ENCODE measurements around the gene TRIM15. TPM values are rescaled to one million over a fixed set of nuclear protein-coding genes. Genes with fewer than 3 reads are reported as not detected.

Gene TRIM15
- total and polyA plus RNA-seq, 4 donors = 0.01 to 0.06 TPM; not detected in 2

- no peak overlapping the region for H3K4me3 ChIP-seq
- peaks cover 0 to 8% (median 0%) of the 10 kb centered on the region in 5 donors for H3K4me1 ChIP-seq (ENCODE audit: control insufficient read depth in 5 of 5, insufficient read depth in 5 of 5, low read length in 5 of 5)
- DNase-seq (no peak), ATAC-seq (ENCODE audit: insufficient read depth, low FRiP score) (no peak)
- 82 to 89% methylated on average over 2 of the region's 2 CpGs for WGBS, 2 donors
- H3K9me3 ChIP-seq (ENCODE audit: control insufficient read depth in 4 of 4, insufficient read depth in 3 of 4, low read length in 3 of 4) = no peaks in the 10 kb centered on the region
- no peak for TF ChIP-seq CTCF (IDR thresholded peaks at IDR 0.05; ENCODE audit: control extremely low read depth, extremely low read depth)
- H3K36me3 ChIP-seq (ENCODE audit: control insufficient read depth in 4 of 4, insufficient read depth in 4 of 4, low read length in 4 of 4) = no peaks in the 10 kb centered on the region
- H3K27ac ChIP-seq (ENCODE audit: low read depth in 1 of 2, low read length in 1 of 2) = no peak overlapping the region
- H3K27me3 ChIP-seq (ENCODE audit: control insufficient read depth in 3 of 3, insufficient read depth in 3 of 3, low read length in 2 of 3) = peaks cover 0 to 44% (median 43%) of the 10 kb centered on the region in 3 donors
- H3K9ac ChIP-seq (ENCODE audit: insufficient read depth in 1 of 2, low read length in 2 of 2) = no peak overlapping the region
Measured at GRCh38 chr6:30131947-30132497, 31.3 kb upstream of the TRIM15 start.

- TF ChIP-seq CTCF (IDR thresholded peaks at IDR 0.05; ENCODE audit: control extremely low read depth, extremely low read depth) = no peak
- Histone ChIP-seq H3K9ac (ENCODE audit: insufficient read depth in 1 of 2, low read length in 2 of 2) (no peak overlapping the region), H3K27ac (ENCODE audit: low read depth in 1 of 2, low read length in 1 of 2) (no peak overlapping the region), H3K4me3 (no peak overlapping the region), H3K9me3 (ENCODE audit: control insufficient read depth in 4 of 4, insufficient read depth in 3 of 4, low read length in 3 of 4) (no peaks in the 10 kb centered on the region), H3K36me3 (ENCODE audit: control insufficient read depth in 4 of 4, insufficient read depth in 4 of 4, low read length in 4 of 4) (no peaks in the 10 kb centered on the region), H3K4me1 (ENCODE audit: control insufficient read depth in 5 of 5, insufficient read depth in 5 of 5, low read length in 5 of 5) (no peaks in the 10 kb centered on the region), H3K27me3 (ENCODE audit: control insufficient read depth in 3 of 3, insufficient read depth in 3 of 3, low read length in 2 of 3) (peaks cover 0 to 21% (median 16%) of the 10 kb centered on the region in 3 donors)
- 82 to 88% methylated on average over 2 of the region's 2 CpGs for WGBS, 2 donors
- no peak for DNase-seq
- no peak for ATAC-seq (ENCODE audit: insufficient read depth, low FRiP score)
Measured at GRCh38 chr6:30135147-30135546, 28.2 kb upstream of the TRIM15 start.

- no peak within 1 kb of the TSS for H3K27ac ChIP-seq (ENCODE audit: low read depth in 1 of 2, low read length in 1 of 2)
- WGBS, 2 donors = 68 to 71% methylated on average over 4 of the region's 4 CpGs
- TF ChIP-seq CTCF (IDR thresholded peaks at IDR 0.05; ENCODE audit: control extremely low read depth, extremely low read depth) = no peak
- no peak for DNase-seq
- H3K9me3 ChIP-seq (ENCODE audit: control insufficient read depth in 4 of 4, insufficient read depth in 3 of 4, low read length in 3 of 4) = no peaks in the 10 kb centered on the region
- ATAC-seq (ENCODE audit: insufficient read depth, low FRiP score) = no peak
- H3K4me1 ChIP-seq (ENCODE audit: control insufficient read depth in 5 of 5, insufficient read depth in 5 of 5, low read length in 5 of 5) = no peaks in the 10 kb centered on the region
- peaks cover 0 to 15% (median 10%) of the 10 kb centered on the region in 3 donors for H3K27me3 ChIP-seq (ENCODE audit: control insufficient read depth in 3 of 3, insufficient read depth in 3 of 3, low read length in 2 of 3)
- no peak within 1 kb of the TSS for H3K4me3 ChIP-seq
- no peaks in the 10 kb centered on the region for H3K36me3 ChIP-seq (ENCODE audit: control insufficient read depth in 4 of 4, insufficient read depth in 4 of 4, low read length in 4 of 4)
- no peak within 1 kb of the TSS for H3K9ac ChIP-seq (ENCODE audit: insufficient read depth in 1 of 2, low read length in 2 of 2)
Measured at GRCh38 chr6:30135757-30136156, 27.6 kb upstream of the TRIM15 start, which contains the start of gene TRIM40. TRIM40 (plus strand) TSS chr6:30136140; CDS start chr6:30137037, 897 bp downstream.

All from lung (tissue), 12 donors.